GM21381 (cell line): ENCODE data around the gene EIF2B2.

ENCODE experiments used
- ATAC-seq: cut with Tn5 transposase; IDR thresholded peaks from one replicate; pipeline ENCODE4 v1.9.1; 2021; ENCODE audit warnings: mild to moderate bottlenecking, moderate library complexity; ENCODE audit not compliant: unreplicated experiment

The EIF2B2 gene

GRCh38 chr14:74973905-74974363, 28.8 kb upstream of the EIF2B2 start:
- ATAC-seq, result no peak

DNA sequence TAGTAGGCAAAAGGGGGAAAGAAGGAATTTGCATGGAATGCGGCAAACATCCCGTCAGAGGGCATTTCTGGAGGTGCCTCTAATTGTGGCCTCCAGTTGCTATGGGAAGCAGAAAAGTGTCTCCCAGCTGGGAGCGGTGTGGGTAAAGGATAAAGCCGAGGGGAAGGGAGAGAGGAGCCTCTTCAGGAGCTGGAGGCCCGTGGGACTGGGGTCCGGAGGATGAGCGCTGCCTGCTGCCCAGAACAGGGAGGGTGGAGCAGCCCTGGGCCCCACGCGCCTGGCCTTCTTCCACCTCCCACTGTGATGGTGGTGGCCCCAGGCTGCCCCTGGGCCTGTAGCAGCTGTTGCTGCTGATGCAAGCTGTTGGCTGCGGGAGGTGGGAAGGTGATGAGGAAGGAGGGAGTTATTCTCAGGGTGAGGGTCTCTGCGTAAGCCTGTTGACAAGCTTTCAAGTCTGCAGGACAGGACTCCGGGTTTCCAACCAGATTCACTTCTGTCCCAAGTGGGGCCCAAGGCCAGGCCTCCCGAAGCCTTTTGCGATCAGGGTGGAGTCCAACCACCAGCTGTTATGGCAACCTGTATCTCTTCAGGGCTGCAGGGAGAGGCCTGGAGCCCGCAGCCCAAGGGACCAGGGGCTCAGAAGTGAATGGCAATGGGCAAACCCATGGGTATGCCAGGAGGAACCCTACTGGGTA, 28.2 kb upstream of the EIF2B2 start:
- no peak for ATAC-seq

GRCh38 chr14:74975059-74975810, 27.5 kb upstream of the EIF2B2 start:
- no peak for ATAC-seq

DNA sequence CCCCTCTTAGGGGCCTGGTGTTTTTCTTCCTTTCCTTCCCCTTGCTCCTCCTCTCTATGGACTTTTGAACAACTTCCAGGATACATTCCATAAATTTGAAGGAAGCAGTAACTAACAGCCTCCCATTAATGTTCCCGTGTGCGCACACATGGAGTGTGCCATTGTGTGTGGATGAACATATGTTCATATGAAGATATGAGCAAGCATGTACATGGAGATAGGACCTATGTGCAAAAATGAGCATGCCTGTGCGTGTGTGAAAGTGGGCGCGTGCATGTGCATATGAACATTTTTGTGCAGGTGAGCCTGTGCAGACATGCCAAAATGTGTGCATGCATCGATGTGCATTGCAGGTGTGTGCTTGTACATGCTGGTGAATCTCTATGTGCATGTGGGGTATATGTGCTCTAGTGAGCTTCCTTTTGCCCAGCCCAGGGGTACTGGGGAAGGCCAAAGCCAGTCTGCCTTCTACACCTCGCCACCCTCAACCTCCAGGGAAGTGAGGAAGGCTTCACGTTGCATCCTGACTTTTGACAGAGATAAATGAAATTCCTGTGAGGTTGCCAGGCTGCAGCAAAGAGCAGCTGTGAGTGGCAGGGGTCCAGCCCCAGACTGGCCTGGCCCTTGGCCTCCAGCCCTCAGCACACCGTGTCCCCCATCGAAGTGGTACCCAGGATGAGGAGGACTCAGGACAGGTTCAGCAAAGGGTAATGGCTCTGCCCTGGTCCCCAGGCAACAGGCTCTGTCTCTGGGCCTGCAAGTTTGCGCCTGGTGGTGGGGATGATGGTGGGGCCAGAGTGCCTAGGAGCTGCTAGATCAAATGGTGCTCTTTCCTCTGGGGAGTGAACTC, 26.2 kb upstream of the EIF2B2 start:
- ATAC-seq, result no peak

GRCh38 chr14:74977164-74977900, 25.4 kb upstream of the EIF2B2 start:
- no peak for ATAC-seq

DNA sequence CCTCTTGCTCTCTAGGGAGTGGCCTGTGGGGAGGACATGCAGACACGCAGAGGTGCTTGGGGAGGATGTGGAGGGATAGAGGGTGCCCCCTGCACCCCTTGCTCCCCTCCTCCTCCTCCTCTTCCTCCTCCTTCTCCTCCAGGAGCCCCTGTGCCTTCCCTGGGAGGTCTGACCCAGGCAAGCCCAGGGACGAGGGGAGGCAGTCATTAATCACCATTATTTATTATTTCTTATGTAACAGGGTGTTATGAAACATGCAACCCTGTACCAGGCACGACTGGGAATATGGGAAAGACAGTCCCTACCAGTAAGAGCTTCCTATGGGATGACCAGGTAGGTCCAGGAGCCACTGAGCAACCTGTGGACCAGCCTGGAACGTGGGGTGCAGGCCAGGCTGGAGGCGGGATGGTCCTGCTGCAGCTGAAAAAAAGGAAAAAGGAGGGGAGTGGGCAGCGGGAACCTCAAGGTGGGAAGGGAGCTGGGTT, 24.8 kb upstream of the EIF2B2 start:
- no peak for ATAC-seq

DNA sequence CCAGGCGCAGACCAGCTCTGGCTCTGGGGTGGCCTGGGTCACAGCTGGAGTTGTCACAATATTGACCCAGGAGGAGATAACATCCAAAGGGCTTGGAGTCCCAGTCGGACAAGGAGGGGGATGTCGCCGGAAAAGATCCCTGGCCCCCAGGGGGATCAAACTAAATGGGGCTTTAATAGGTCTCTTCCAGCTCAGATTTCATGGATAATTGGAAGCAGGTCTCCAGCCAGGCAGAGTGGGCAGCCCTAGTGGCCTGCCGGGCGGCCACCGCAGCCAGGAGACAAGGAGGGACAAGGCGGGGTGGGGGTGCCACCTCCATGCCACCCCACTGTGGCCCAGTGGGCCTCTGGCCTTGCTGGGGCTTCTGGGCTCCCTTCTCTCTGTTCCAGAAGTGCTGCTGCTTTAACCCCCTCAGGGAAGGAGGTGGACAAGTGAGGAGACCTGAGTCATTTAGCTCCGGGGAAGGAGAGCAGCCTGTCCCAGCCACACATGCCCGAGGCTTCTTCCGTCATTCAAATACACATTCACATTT, 24.2 kb upstream of the EIF2B2 start:
- no peak for ATAC-seq

DNA sequence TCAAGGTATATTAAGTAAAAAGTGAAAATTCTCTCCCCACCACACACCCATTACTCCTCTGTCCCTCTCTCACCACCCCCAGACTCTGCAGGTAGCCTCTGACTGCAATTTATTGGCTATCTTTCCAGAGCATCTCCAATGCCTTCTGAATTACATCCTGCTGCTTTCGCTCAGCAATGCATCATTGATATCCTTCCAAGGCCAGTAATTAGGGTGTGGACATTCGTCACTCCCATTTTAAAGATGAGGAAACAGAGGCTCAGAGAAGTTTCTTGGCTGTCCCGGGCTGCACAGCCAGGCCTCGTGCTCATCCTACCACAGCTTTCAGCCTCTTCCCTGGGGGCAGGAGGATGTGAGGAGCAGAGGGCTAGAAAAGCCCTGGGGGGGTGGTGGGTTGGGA, 23.7 kb upstream of the EIF2B2 start:
- ATAC-seq, result no peak

DNA sequence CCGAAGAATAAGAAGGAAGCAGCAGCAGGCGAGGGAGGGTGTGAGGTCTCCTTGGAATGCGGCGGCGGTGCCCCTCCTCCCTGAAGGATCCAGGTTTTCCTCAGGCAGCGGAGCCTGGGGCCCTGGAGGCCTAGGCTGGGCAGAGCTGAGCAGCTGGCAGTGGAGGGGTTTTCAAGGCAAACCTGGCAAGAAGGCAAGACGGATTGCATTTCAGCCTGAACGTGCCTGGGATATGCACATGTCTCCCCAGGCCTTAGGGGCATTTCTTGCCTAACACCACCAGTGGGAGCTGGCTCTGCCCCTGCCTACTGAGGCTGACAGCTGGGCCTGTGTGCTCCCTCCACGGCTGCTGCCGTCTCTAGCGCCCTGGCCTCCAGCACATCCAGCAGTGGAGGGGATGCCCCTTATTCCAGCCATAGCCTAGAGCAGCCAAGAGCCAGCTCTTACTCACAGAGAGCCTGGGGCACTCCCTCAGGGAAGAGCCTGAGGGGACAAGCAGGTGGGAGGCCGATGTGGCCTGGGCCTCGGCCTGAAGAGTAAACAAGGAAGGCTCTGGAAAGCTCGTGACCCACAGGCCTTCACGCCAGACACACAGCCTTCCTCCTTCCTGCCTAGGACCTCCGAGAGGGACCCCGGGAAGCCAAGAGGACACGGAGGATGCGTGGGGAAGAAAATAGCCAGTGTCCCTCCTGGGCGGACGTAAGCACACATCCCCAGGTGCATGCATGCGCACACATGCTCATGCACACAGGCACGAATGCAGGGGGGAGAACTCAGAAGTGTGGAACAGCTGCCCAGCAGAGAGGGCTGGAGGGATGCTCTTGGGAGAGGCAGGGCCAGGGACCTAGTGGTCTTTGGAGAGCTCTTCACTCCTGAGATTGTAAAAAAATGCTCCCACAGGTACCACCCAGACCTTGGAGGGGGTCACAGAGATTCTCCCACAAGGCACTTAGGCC, 23.0 kb upstream of the EIF2B2 start:
- ATAC-seq, result no peak

- ATAC-seq, result no peak
These were observed 22.4 kb upstream of the EIF2B2 start for GRCh38 chr14:74980398-74980730.

- ATAC-seq, result no peak
These were observed 21.8 kb upstream of the EIF2B2 start for GRCh38 chr14:74980731-74981461.

- ATAC-seq, result no peak
These were observed 21.3 kb upstream of the EIF2B2 start for GRCh38 chr14:74981462-74981782.

GRCh38 chr14:74981833-74982232, 20.9 kb upstream of the EIF2B2 start:
- no peak for ATAC-seq

GRCh38 chr14:74982661-74983060, 20.1 kb upstream of the EIF2B2 start:
- no peak for ATAC-seq

GRCh38 chr14:74983343-74983742, 19.4 kb upstream of the EIF2B2 start:
- ATAC-seq, result no peak

DNA sequence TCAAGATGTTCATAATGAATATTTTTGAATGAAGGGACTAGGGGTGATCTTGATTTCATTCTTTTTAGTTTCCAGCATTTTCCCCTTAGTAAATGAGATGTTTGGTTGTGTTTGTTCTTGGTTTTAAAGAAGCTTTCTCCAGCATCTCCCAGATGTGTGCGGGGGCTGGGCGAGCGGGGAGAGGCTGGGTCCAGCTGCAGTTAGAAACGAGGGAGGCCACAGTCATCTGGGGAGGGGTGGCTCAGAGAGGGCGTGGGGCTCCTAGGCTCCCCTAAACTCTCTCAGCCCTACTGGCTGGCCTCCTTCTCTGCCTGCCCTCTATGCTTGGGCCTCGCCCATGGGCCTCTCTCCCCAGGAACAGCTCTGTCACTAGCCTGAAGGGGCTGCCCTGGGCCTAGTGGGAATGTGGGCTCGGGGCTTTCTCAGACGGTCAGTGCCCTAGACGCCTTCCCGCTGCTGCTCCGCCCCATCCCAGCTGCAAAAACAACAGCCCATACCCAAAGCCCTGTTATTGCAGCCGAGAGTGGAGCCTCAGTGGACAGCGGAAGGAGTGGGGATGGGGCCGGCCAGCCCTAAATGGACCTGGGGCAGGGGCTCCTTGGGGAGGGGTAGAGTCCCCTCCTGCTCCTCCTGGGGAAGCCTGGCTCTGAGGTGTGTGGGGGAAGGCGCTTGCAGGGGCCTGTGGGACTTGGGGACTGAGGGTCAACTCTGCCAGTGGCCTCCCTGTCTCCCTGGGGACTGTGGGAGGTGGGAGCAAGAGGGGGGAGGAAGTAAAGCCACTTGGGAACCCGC, 18.3 kb upstream of the EIF2B2 start:
- no peak for ATAC-seq

DNA sequence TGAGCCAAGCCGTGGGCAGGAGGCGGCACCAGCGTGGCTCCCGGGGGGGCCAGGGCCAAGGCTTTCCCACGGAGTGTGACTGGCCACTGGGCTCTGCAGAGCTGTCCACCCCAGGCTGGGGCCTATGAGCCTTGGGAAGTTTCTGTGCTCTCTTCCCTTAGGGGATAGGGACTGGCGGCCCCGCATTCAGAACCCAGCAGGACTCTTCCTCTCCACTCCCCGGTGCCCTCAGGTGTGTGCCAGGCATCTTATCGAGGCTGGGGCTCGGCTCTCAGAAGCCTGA, 17.8 kb upstream of the EIF2B2 start:
- ATAC-seq, result no peak

DNA sequence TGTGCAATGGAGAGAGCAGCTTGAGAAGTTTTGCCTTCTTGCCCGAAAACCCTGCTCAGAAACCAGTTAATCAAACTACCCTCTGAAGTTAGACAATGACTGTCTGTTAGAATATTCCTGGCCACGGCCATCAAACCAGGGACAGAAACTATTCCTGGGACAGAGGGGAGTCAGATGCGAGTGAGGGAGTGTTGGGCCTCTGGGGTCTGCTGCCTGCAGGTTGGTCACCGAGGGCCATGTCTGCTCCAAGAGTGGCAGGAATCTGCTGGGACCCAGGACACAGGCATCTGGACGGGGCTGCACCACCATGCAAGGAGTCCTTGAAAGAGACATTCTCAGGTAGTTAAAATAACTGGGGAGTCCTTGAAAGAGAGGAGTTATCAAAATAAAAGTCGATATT, 16.9 kb upstream of the EIF2B2 start:
- no peak for ATAC-seq
